WTC11 (cell line): Measurements from ENCODE around the gene IFT88. TPM values are rescaled to one million over a fixed set of nuclear protein-coding genes. Genes with fewer than 3 reads are reported as not detected.

ENCODE experiments used
- ATAC-seq: fragments of 200-7000 bp; cut with Tn5 transposase; 2 replicates; pipeline ENCODE4 v1.10.0; 2021; ENCODE audit warnings: mild to moderate bottlenecking, moderate library complexity
- CTCF ChIA-PET: fragments of 300-600 bp; sonication (Branson Sonifier 250); formaldehyde crosslinking; loops from one replicate; lab custom pipeline; 2021; ENCODE audit warnings: antibody characterized with exemption; lab: Charles Lee
- POLR2A ChIA-PET: fragments of 350-600 bp; sonication (Branson Sonifier 250); formaldehyde crosslinking; loops from one replicate; lab custom pipeline; 2021; ENCODE audit warnings: antibody characterized with exemption; lab: Charles Lee
- DNase-seq: peaks from one replicate; pipeline ENCODE4 v3.0.0; 2021; ENCODE audit warnings: low spot score
- H3K27ac Mint-ChIP-seq: 2 replicates; pipeline ENCODE4 v1.8.0; 2021; ENCODE audit warnings: mixed read lengths
- H3K27me3 Mint-ChIP-seq: 2 replicates; pipeline ENCODE4 v1.8.0; 2021; ENCODE audit warnings: low read depth, mild to moderate bottlenecking, moderate library complexity, mixed read lengths
- H3K36me3 Mint-ChIP-seq: 2 replicates; pipeline ENCODE4 v1.8.0; 2021; ENCODE audit warnings: mixed read lengths
- H3K4me1 Mint-ChIP-seq: 2 replicates; pipeline ENCODE4 v1.8.0; 2022; ENCODE audit warnings: mixed read lengths
- H3K4me3 Mint-ChIP-seq: 2 replicates; pipeline ENCODE4 v1.8.0; 2021; ENCODE audit warnings: mild to moderate bottlenecking, moderate library complexity, mixed read lengths
- H3K9me3 Mint-ChIP-seq: 2 replicates; pipeline ENCODE4 v1.8.0; 2021; ENCODE audit warnings: mixed read lengths
- ELF4 ChIP-seq: sonication (generic); formaldehyde crosslinking; IDR thresholded peaks from 2 replicates; pipeline ENCODE4 v1.8.1; 2022; ENCODE audit warnings: low read depth, mild to moderate bottlenecking, moderate library complexity, missing genetic modification reagents
- JAZF1 ChIP-seq: fragments of 250-450 bp; sonication (Bioruptor Pico); IDR thresholded peaks from 2 replicates; pipeline ENCODE4 v1.9.0; 2021; ENCODE audit warnings: moderate library complexity, mild to moderate bottlenecking, inconsistent platforms
- MXD4 ChIP-seq: fragments of 250-450 bp; sonication (Bioruptor Pico); IDR thresholded peaks from 2 replicates; pipeline ENCODE4 v1.8.0; 2021; ENCODE audit warnings: mild to moderate bottlenecking, moderate library complexity, borderline replicate concordance
- NFATC4 ChIP-seq: fragments of 250-450 bp; sonication (Bioruptor Pico); IDR thresholded peaks from 2 replicates; pipeline ENCODE4 v1.9.0; 2021; ENCODE audit warnings: mild to moderate bottlenecking
- SOX15 ChIP-seq: fragments of 250-450 bp; sonication (Bioruptor Pico); IDR thresholded peaks from 2 replicates; pipeline ENCODE4 v1.9.0; 2021; ENCODE audit warnings: mild to moderate bottlenecking
- ZNF138 ChIP-seq: sonication (generic); formaldehyde crosslinking; conservative IDR thresholded peaks from 2 replicates; pipeline ENCODE4 v1.8.1; 2022; ENCODE audit warnings: mild to moderate bottlenecking, moderate library complexity, missing genetic modification reagents
- ZNF423 ChIP-seq: fragments of 250-450 bp; sonication (Bioruptor Pico); IDR thresholded peaks from 2 replicates; pipeline ENCODE4 v2.1.2; 2022; ENCODE audit warnings: mild to moderate bottlenecking, moderate library complexity
- total RNA-seq: library from RNA; stranded (reverse); gene quantifications from 3 replicates; pipeline ENCODE4 v1.2.3, GENCODE V29; 2021
- TF ChIP-seq, protein P1 (sequence below): fragments of 250-450 bp; sonication (Bioruptor Pico); conservative IDR thresholded peaks from 2 replicates; pipeline ENCODE4 v1.9.0; 2021; ENCODE audit warnings: mild to moderate bottlenecking
- TF ChIP-seq, protein P2 (sequence below): sonication (generic); formaldehyde crosslinking; IDR thresholded peaks from 2 replicates; pipeline ENCODE4 v1.8.0; 2022; ENCODE audit warnings: mild to moderate bottlenecking, missing genetic modification reagents
- TF ChIP-seq, protein P3 (sequence below): sonication (generic); formaldehyde crosslinking; IDR thresholded peaks from 2 replicates; pipeline ENCODE4 v1.8.0; 2023; ENCODE audit warnings: missing genetic modification reagents, mild to moderate bottlenecking, borderline replicate concordance
- TF ChIP-seq, protein P4 (sequence below): sonication (generic); formaldehyde crosslinking; IDR thresholded peaks from 2 replicates; pipeline ENCODE4 v1.8.0; 2022; ENCODE audit warnings: mild to moderate bottlenecking, missing genetic modification reagents
- TF ChIP-seq, protein P5 (sequence below): sonication (generic); formaldehyde crosslinking; IDR thresholded peaks from 2 replicates; pipeline ENCODE4 v1.8.0; 2022; ENCODE audit warnings: missing genetic modification reagents
- TF ChIP-seq, protein P6 (sequence below): fragments of 250-450 bp; sonication (Bioruptor Pico); IDR thresholded peaks from 2 replicates; pipeline ENCODE4 v1.9.0; 2021; ENCODE audit warnings: mild to moderate bottlenecking
- TF ChIP-seq, protein P7 (sequence below): sonication (generic); formaldehyde crosslinking; IDR thresholded peaks from 2 replicates; pipeline ENCODE4 v1.8.1; 2023; ENCODE audit warnings: mild to moderate bottlenecking, missing genetic modification reagents

Gene IFT88
- total RNA-seq, 1 experiment from 2014 or later: 6.5 TPM

DNA sequence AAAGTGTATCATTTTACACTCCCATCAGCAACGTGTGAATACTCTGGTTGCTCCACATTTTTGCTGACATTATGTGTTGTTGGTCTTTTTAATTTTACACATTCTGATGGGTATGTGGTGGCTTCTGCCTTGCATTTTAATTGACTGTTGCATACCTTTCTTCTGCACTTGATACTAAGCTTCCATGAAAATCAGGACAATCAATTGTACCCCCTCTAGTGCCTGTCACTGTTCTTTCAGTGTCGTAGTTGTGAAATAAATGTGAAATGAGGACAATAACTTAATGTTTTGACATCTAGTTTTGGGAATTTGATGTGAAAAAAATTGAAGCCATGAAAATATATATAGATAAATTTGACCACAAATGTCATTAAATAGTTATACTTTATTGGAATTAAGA is 6.7 kb downstream of the IFT88 start (continued):
- TF ChIP-seq, protein P1, sequence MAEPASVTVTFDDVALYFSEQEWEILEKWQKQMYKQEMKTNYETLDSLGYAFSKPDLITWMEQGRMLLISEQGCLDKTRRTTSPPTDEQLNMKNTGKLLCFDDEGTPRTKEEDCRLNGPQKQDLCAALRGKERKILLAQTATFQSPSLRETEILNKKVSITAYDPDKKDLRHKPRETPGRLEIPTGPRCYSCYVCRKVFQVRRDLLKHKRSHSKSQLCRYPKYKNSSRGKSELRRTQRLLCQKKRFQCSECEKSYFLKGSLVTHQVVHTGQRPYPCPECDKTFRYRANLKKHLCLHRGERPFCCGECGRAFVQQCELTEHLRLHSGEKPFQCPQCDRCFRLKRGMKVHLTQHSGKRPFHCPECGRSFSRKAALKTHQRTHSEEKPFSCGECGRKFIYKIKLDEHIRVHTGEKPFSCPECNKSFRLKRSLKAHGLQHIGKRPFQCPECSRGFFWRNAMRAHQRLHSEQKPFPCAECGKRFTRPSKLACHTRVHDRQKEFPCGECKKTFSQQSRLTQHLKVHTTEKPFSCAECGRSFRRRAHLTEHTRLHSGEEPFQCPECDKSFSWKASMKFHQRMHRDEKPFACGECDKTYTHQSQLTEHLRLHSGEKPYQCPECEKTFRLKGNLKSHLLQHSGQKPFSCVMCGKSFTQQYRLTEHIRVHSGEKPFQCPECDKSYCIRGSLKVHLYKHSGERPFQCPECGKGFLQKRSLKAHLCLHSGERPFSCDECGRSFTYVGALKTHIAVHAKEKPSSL: no peak
- TF ChIP-seq ELF4 (CRISPR knock-in tag): no peak
- no peak for TF ChIP-seq SOX15 (CRISPR knock-in tag)
- TF ChIP-seq, protein P2, sequence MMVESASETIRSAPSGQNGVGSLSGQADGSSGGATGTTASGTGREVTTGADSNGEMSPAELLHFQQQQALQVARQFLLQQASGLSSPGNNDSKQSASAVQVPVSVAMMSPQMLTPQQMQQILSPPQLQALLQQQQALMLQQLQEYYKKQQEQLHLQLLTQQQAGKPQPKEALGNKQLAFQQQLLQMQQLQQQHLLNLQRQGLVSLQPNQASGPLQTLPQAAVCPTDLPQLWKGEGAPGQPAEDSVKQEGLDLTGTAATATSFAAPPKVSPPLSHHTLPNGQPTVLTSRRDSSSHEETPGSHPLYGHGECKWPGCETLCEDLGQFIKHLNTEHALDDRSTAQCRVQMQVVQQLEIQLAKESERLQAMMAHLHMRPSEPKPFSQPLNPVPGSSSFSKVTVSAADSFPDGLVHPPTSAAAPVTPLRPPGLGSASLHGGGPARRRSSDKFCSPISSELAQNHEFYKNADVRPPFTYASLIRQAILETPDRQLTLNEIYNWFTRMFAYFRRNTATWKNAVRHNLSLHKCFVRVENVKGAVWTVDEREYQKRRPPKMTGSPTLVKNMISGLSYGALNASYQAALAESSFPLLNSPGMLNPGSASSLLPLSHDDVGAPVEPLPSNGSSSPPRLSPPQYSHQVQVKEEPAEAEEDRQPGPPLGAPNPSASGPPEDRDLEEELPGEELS (CRISPR knock-in tag): no peak
- TF ChIP-seq, protein P3, sequence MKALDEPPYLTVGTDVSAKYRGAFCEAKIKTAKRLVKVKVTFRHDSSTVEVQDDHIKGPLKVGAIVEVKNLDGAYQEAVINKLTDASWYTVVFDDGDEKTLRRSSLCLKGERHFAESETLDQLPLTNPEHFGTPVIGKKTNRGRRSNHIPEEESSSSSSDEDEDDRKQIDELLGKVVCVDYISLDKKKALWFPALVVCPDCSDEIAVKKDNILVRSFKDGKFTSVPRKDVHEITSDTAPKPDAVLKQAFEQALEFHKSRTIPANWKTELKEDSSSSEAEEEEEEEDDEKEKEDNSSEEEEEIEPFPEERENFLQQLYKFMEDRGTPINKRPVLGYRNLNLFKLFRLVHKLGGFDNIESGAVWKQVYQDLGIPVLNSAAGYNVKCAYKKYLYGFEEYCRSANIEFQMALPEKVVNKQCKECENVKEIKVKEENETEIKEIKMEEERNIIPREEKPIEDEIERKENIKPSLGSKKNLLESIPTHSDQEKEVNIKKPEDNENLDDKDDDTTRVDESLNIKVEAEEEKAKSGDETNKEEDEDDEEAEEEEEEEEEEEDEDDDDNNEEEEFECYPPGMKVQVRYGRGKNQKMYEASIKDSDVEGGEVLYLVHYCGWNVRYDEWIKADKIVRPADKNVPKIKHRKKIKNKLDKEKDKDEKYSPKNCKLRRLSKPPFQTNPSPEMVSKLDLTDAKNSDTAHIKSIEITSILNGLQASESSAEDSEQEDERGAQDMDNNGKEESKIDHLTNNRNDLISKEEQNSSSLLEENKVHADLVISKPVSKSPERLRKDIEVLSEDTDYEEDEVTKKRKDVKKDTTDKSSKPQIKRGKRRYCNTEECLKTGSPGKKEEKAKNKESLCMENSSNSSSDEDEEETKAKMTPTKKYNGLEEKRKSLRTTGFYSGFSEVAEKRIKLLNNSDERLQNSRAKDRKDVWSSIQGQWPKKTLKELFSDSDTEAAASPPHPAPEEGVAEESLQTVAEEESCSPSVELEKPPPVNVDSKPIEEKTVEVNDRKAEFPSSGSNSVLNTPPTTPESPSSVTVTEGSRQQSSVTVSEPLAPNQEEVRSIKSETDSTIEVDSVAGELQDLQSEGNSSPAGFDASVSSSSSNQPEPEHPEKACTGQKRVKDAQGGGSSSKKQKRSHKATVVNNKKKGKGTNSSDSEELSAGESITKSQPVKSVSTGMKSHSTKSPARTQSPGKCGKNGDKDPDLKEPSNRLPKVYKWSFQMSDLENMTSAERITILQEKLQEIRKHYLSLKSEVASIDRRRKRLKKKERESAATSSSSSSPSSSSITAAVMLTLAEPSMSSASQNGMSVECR (CRISPR knock-in tag): no peak
- TF ChIP-seq, protein P4, sequence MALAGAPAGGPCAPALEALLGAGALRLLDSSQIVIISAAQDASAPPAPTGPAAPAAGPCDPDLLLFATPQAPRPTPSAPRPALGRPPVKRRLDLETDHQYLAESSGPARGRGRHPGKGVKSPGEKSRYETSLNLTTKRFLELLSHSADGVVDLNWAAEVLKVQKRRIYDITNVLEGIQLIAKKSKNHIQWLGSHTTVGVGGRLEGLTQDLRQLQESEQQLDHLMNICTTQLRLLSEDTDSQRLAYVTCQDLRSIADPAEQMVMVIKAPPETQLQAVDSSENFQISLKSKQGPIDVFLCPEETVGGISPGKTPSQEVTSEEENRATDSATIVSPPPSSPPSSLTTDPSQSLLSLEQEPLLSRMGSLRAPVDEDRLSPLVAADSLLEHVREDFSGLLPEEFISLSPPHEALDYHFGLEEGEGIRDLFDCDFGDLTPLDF (CRISPR knock-in tag): no peak
- TF ChIP-seq ZNF423 (CRISPR knock-in tag): no peak
- TF ChIP-seq MXD4: no peak
- no peak for TF ChIP-seq ZNF138

DNA sequence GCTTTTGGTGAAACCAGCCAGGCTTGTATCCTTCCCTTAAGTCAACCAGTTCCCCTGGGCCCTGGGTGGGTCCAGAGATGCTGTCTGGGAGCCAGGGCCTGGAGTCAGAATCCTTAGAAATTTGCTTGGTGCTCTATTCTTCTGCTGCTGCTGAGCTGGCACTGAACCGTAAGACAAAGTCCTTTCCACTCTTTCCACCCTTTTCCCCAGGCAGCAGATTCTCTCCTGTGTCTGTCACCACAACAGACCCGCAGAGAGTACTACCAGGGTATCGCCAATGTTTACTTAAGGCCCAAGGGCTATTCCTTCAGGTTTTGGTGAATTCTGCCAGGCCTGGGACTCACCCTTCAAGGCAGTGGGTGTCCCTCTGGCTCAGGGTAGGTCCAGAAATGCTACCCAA is 12.2 kb downstream of the IFT88 start:
- Mint-ChIP-seq H3K4me1 (no peaks in the 10 kb centered on the region), H3K4me3 (no peak overlapping the region), H3K9me3 (peaks cover 29% of the 10 kb centered on the region), H3K36me3 (peaks cover 18% of the 10 kb centered on the region)
- POLR2A ChIA-PET: no interaction called here
- CTCF ChIA-PET: no interaction called here
- TF ChIP-seq, protein P5, sequence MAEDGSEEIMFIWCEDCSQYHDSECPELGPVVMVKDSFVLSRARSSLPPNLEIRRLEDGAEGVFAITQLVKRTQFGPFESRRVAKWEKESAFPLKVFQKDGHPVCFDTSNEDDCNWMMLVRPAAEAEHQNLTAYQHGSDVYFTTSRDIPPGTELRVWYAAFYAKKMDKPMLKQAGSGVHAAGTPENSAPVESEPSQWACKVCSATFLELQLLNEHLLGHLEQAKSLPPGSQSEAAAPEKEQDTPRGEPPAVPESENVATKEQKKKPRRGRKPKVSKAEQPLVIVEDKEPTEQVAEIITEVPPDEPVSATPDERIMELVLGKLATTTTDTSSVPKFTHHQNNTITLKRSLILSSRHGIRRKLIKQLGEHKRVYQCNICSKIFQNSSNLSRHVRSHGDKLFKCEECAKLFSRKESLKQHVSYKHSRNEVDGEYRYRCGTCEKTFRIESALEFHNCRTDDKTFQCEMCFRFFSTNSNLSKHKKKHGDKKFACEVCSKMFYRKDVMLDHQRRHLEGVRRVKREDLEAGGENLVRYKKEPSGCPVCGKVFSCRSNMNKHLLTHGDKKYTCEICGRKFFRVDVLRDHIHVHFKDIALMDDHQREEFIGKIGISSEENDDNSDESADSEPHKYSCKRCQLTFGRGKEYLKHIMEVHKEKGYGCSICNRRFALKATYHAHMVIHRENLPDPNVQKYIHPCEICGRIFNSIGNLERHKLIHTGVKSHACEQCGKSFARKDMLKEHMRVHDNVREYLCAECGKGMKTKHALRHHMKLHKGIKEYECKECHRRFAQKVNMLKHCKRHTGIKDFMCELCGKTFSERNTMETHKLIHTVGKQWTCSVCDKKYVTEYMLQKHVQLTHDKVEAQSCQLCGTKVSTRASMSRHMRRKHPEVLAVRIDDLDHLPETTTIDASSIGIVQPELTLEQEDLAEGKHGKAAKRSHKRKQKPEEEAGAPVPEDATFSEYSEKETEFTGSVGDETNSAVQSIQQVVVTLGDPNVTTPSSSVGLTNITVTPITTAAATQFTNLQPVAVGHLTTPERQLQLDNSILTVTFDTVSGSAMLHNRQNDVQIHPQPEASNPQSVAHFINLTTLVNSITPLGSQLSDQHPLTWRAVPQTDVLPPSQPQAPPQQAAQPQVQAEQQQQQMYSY (CRISPR knock-in tag): no peak
- TF ChIP-seq JAZF1 (CRISPR knock-in tag) (no peak), NFATC4 (CRISPR knock-in tag) (no peak)
- TF ChIP-seq, protein P2 (CRISPR knock-in tag): no peak
- TF ChIP-seq, protein P6, sequence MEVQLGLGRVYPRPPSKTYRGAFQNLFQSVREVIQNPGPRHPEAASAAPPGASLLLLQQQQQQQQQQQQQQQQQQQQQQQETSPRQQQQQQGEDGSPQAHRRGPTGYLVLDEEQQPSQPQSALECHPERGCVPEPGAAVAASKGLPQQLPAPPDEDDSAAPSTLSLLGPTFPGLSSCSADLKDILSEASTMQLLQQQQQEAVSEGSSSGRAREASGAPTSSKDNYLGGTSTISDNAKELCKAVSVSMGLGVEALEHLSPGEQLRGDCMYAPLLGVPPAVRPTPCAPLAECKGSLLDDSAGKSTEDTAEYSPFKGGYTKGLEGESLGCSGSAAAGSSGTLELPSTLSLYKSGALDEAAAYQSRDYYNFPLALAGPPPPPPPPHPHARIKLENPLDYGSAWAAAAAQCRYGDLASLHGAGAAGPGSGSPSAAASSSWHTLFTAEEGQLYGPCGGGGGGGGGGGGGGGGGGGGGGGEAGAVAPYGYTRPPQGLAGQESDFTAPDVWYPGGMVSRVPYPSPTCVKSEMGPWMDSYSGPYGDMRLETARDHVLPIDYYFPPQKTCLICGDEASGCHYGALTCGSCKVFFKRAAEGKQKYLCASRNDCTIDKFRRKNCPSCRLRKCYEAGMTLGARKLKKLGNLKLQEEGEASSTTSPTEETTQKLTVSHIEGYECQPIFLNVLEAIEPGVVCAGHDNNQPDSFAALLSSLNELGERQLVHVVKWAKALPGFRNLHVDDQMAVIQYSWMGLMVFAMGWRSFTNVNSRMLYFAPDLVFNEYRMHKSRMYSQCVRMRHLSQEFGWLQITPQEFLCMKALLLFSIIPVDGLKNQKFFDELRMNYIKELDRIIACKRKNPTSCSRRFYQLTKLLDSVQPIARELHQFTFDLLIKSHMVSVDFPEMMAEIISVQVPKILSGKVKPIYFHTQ (CRISPR knock-in tag): no peak
- TF ChIP-seq, protein P7, sequence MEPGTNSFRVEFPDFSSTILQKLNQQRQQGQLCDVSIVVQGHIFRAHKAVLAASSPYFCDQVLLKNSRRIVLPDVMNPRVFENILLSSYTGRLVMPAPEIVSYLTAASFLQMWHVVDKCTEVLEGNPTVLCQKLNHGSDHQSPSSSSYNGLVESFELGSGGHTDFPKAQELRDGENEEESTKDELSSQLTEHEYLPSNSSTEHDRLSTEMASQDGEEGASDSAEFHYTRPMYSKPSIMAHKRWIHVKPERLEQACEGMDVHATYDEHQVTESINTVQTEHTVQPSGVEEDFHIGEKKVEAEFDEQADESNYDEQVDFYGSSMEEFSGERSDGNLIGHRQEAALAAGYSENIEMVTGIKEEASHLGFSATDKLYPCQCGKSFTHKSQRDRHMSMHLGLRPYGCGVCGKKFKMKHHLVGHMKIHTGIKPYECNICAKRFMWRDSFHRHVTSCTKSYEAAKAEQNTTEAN (CRISPR knock-in tag): no peak
- TF ChIP-seq, all 79 proteins: peak for 0
- Mint-ChIP-seq H3K27ac (no peak overlapping the region), H3K27me3 (no peaks in the 10 kb centered on the region)
- ATAC-seq: no peak
- no peak for DNase-seq
